ENCODE measurements around the gene MTOR.

The MTOR gene

DNA sequence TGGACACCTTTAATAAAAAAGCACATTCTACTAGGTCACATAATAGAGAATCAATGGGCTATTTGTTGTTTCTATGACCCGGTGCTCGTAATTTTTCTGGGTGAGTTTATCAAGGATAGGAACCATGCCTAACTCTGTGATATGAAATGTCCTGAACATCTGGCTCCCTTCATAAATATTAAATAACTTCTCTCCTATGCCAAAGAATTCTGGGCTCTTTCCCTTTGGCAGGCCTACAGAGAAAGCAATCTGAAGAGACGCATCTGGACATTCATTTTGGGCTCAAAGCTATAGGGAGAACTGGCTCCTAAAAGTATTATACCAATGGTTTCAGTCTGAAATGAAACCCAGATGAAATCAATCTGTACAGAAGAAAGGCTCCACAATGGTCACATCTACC is 112.0 kb downstream of the MTOR start:
- DNase-seq (ENCODE audit: low spot score): no peak

DNA sequence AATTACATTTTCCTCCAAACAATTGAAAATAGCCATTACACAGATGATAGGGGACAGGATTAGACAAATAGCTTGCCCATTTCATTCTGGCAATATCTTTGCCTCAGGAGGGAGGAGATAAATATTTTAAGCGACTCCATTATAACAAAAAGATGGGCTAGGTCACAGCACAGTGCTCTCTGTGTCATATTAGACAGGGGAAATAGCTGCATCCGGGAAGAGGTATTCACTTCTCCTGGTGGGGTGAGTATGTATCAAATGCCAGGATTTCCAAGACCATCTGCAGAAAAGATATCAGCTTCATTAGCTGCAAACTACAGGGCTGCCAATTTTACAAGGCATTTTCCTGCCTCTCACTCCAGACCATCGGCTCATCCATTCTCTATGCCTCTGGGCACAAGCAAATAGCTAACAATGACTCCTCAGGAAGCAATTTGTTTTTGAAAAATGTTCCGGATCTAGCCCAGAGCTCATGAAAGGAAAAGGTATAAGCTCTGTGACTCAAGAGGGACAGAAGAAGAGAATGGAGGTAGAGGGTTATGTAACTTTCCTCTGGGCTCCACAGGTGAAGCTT is 115.1 kb downstream of the MTOR start:
- no peak for DNase-seq (ENCODE audit: low spot score)

DNA sequence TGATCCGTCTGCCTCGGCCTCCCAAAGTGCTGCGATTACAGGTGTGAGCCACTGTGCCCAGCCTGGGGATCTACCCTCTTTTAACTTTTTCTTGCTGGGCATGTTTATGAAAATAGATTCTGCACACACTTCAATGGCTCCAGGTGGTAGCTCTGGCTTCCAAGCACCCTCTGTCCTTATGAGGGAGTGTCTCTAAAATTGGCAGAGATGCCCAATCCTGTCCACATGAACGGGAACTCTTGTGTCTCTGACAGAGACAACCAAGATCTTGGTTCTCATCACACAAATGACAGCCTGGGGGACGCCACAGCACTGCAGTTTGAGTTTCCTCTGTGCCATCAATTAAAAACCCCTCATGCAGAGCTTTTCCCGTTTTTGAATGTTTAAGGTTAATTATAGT is 116.6 kb downstream of the MTOR start:
- no peak for DNase-seq (ENCODE audit: low spot score)

DNA sequence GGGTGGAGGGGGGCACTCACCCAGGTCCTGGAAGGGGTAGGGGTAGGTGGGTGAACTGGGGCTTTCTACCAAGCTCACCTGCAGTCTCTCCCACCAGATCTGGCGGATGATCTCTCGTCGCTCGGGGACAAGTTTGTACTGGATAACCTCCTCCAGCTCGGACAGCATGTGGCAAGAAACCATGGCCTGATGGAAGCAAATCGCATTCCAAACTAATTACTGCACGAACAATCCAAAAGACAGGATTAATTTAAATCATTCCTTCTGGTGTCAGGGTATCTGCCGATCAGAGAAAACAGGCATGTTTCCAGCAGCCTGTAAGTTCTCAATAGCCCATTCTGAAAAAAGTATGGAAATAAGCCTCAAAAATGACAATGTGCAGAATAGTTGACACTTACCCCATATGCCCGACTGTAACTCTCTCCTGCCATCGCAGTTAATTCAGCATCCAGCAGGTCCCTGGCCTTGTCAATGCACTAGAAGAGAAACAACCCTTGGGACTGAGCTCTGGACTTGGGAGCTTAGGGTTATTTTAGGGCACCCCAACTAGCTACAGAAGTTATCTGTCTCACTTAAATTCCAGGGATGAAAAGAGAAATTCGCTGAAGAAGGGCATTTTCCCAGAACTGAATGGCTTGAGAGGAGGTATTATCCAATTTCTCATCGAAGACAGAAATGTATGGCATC is 117.6 kb downstream of the MTOR start:
- no peak for DNase-seq (ENCODE audit: low spot score)

DNA sequence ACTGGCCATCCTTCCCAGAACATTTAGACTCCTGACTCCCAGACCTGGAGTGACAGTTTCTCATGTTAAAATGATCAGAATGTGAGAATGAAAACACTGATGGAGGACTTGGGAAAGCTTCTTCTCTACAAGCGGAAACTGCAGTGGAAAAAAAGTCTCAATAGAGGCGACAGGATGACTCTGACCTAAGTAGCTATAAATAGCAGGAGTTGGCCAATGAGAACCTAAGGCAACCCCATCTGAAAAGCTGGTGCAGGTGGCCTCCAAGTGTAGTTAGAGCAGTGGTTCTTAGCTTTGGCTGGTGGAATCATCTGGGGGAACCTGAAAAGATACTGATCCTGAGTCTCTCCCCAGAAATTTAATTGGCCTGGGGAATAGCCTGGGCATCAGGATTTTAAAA is 118.4 kb downstream of the MTOR start:
- DNase-seq (ENCODE audit: low spot score): peak; percentile 13

DNA sequence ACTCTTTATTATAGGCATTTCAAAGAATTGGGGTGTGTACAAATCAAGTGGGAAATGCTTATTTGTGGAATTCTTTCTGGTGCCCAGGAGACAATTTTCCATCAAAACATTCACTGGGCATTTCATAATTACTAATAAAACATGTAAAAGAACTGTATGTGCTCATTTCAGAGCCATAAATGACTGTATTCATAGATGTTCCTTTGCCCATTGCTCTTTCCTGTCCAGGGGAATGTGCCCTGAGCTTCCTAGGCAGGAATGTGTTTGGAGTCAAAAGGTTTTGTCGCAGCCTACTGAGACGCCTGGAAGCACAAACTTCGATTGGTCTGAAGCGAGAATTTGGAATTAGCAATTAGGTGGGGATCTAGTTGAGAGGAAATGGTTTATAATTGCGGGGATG is 119.0 kb downstream of the MTOR start:
- DNase-seq (ENCODE audit: low spot score): no peak

DNA sequence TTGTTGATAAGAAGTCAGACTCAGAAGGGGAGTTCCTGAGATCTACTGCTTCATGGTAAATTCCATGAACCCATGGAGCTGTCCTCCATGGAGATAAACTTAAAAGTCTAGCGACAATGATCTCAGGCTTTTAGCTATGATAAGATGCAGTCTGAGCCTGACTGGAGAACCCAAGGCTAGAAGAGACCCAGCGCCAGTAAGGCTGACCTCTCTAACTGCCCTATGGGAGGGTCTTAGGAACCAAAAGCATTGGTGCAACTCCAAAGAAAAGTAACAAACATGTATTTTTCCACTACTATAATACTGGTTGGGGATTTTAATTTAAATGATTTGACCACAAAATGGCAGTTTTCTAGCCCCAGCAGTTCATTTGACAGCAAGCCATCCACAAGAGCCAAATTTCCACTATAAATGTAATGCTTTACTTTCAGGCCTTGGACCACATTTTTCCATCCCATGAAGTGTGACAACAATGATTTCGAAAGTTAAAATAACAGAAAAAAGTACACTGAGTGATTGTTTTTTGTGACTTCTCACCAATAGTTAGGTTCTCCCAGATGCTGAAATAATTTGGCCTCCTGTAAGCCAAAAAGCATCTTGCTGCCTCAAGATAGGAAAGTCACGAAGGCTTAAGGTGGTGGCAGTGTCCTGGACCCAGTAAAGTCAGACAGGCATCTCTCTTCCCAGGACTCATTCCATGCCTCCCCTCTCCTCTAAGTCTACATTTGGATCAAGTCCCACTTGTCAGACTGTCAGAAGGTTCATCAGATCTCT is 119.5 kb downstream of the MTOR start:
- no peak for DNase-seq (ENCODE audit: low spot score)

DNA sequence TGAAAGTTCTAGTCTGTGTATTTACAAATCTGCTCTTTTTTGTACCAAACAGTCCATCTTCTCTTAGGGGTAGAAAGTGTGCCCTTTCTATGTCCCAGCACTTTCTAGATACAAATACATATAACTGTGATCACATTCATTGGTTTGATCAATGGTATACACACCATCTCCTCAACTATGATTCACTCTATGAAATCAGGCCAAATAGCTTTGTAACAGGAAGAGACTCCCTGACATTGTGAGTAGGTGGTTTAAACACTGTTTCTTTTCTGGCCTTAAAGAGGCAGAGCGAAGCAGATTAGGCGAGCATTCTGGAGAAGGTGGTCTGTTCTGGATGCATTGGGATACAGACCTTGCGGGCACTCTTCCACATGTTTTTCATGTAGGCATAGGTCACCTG is 123.4 kb downstream of the MTOR start:
- no peak for DNase-seq (ENCODE audit: low spot score)

DNA sequence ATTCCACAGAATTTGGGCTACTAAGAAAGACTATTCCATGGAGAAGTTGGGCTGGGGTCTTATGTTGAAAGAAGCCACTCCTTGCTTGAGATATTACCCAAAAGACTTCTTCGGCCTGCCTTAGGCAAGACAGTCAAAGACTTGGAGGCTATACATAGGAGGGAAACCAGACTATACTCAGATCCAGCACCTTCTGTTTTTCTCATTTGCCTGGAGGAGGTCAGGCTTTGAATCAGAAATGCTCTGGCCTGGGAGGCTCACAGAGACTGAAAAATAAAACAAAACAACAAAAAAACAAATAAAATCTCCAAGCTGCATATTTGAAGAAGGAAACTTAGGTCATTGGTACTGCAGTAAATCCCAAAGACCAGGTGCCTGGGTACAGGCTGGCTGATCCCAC is 124.3 kb downstream of the MTOR start:
- DNase-seq (ENCODE audit: low spot score): no peak

DNA sequence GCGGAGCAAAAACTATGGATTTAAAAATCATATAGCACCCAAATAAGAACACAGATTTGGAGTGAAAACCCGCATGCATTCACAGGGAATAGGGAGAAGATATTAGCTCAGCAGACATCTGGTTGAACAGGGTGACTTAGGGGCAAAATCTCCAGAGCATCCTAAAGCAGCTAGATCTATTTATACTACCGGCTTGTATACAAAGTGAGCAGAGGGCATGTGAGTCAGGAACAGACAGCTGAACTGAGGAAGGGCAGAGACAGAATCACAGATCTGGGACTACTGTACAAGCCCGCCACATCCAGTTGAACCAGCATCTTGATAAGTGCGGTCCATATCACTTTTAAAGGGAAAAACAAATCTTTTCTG is 127.5 kb downstream of the MTOR start:
- no peak for DNase-seq (ENCODE audit: low spot score)

DNA sequence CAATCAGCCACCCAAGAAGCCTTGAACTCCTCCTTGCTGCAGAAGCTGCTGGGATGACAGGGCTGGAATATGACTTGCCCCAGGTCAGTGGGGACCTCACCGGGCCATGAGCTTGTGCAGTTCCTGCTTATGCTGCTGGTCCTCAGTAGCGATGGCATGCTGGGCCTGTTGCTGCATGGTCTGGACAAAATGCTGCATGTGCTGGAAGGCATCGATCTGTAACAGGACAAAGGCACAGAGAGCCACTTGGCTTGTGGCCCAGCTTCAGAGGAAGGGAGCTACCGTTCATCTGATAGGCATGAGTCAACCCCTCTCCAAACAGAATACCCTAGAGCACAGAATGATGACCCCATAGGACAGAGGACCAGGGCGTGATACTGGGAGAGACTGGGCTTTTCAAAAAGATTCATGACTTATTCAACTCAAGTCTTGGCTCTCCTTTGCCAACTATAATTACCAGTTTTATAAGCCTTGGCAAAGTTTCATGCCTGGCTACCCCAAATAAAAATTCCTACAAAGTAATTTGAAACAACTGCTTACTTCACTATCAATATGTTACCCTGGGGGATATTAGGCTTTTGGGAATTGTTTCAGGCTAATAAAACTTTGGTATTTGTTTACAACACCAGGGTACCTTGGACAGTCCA is 128.0 kb downstream of the MTOR start:
- DNase-seq (ENCODE audit: low spot score): no peak

DNA sequence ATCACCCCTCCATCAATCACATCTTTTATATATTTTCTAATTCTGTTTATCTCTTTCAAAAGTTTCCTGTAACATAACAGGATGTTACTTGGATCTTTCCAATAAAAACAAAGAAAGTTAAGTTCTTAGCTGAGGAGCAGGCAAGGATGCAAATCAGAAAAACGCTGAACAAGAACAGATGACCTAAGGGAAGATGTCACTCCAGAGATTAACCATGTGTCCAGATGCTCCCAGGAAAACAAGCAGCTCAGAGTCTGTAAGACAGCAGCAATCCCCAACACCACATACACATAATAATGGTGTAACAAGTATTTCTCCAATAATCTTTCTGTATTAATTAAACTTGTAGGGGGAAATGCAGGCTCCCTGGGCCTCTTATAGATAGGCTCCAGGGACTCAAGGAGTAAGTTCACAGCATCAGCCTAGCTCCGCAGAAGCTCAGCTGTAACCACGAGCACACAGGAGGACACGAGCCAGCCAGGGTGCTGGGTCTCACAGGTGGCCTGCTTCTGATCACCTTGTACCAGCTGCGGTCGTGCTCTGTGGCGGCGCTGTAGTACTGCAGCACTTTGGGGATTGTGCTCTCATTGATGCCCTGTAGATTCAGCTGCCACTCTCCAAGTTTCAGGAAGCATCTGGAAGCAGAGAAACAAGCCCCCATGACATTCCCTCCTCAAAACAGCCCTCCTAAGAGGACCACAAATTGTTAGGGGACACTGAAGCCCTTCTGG is 129.6 kb downstream of the MTOR start:
- DNase-seq (ENCODE audit: low spot score): no peak

DNA sequence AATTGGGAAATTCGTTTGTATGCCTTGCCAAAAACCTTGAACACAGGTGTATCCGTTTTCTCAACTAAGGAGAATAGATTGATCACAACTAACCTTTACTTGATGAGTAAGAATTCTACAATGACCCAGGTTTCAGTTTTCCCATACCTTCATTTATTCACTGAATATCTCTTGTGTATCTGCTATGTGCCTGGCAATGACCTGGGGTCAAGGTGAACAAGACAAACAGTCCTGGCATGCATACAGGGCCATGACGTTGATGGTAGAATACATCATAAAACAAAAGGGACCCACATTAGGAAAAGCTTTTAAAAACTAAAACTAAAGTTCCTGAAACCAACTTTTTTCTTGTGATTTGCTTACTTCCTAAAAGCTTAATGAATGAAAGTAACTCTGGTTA is 130.5 kb downstream of the MTOR start:
- DNase-seq (ENCODE audit: low spot score): no peak

DNA sequence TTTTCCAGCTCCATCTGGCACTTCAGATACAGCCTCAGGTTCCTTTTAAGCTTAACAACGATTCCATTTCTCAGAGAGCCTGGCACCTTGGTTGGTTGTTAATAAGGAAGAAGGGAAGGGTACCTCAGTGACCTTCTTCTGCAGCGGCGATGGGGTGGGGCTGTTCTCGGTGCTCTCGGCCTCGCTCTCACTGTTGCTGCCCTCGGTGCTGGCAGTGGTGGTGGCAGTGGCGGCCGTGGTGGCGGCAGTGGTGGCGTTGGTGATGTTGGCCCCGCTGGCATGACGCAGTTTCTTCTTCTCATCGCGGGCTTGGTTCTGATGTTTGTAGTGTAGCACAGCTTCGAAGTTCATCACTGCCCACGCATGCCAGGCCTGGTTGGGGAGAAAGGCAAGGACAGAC is 131.9 kb downstream of the MTOR start:
- DNase-seq (ENCODE audit: low spot score): no peak

DNA sequence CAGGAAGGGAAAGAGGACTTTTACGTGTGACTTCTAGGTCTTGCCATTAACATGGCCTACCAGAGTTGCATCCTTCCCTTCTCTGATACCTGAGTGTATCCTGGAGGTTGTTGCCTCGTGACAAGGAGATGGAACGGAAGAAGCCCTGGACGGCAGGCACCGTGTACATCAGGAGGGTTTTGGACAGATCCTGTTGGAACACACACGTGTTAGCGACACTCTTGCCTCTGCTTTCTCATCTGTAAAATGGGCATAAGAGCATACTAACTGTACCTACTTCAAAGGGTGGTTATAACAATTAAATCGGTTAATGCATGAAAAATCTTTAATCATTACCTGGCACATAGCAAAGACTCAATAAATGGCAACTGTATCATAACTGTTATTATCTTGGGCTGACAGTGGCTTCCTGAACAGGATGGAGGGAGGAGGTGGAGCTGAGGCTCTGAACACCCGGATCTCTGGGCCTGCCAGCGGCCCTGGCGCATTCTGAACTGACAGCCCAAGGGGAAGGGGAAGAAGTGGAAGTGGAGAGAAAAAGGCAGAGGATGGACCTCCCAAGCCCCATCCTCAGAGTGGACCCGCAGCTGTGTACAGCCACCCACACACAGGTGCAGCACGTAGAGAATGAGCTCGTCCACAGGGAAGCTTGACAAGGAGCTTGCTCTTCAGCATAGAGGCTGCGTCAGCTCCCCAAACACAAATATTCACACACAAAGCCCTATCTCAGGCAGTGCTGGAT is 132.5 kb downstream of the MTOR start:
- no peak for DNase-seq (ENCODE audit: low spot score)

DNA sequence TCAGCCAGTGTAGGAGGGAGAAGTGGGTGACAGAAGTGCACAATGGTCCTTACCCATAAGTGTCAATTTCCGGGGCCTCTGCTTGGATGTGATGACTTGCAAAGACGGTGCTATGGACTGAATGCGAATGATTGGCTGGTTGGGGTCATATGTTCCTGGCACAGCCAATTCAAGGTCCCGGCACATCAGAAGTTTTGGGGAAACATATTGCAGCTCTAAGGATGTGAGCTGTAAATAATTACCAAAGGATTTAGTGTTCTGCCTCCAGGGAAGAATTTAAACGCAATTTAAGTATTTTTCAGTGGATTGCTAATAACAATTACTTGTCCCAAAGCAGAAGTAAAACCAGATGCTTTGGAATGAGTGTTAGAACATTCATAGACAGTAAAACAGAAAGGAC is 135.8 kb downstream of the MTOR start:
- no peak for DNase-seq (ENCODE audit: low spot score)

DNA sequence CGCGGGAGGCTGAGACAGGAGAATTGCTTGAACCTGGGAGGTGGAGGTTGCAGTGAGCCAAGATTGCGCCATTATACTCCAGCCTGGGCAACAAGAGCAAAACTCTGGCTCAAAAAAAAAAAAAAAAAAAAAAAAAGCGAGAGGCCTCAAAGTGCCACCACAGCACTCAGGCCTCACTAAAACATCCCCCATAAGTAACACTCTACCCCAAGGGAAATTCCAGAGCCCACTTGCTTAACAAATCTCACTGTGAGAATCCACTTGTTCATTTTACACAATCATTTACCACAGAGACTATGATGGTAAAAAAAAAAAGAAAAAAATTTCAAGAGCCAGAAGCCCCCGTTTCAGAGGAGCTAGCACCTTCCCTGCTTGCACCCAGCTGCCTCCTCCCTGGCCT is 136.4 kb downstream of the MTOR start:
- no peak for DNase-seq (ENCODE audit: low spot score)

DNA sequence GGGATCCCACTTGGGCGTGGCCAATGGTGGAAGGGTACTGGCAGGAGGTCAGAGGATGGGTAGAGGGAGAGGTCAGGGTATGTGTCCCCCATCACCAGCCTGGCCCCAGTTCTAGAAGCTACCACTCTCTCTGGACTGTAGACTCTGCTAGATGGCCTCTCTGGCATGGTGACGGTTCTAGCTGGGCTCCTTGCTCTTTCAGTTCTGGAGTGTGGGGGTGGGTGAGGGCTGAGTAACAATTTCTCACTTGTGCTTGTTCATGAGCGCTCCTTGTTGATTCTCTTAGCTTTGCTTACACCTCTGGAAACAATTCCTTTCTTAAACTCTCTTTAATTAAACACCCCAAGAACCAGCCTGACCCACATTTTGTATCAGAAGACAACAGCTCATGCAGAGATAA is 137.4 kb downstream of the MTOR start:
- DNase-seq (ENCODE audit: low spot score): no peak

DNA sequence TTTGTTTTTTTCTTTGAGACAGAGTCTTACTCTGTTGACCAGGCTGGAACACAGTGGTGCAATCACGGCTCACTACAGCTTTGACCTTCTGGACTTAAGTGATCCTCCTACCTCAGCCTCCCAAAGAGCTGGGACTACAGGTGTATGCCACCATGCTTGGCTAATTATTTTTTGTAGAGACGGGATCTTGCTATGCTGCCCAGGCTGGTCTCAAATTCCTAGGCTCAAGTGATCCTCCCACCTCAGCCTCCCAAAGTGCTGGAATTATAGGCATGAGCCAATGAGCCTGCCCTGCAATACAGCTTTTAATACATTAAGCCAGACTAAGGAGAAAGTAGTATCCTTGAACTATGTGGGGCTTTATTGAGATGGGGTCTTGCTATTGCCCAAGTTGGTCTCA is 146.0 kb downstream of the MTOR start:
- DNase-seq (ENCODE audit: low spot score): no peak

DNA sequence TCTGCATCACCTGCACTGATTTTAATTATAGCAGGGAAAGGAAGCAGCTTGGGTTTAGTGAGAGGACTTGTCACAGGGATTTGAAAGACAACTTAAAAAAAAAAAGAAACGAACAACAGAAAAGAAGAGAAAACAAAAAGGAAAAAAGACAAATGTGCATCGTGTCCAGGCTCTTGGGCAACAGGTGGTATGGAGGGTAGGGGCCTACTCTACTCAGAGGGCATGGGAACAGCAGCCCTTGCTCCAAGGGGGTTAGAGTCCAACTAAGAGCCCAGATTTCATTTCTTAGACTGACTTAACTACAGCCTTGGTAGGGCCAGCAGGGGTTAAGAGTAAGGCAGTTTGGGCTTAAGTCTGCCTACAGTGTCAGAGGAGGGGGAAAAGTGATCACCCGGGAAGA is 147.4 kb downstream of the MTOR start:
- DNase-seq (ENCODE audit: low spot score): no peak

DNA sequence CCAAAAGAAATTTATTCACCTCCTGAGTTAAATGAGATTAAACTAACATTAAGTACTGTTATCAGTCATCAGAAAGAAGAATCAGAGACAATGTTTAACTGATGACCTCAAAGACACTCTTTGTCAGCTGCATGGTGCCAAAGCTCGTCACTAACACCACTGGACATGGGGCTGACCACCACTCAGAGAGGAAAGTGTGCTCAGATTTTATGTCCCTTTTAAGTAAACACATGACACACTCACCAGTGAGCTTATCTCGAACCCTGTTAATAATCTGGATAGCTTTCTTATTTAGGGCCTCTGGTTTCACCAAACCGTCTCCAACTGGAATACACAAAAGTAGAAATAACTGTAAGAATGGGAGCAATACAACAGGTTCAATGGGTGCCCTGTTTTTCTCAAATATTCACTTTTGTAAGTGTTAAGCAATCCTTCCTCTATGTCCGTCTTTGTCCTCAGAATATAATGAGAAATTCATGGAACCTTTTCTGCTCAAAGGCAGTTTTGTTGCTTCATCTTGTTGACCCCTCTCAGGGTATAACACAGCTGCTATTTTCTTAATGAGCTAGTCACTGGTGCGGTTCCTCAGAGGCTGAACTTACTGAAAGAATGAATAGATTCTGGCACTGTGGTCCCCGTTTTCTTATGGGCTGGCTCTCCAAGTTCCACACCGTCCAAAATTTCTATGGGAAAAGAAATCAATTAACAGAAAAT is 153.1 kb downstream of the MTOR start:
- DNase-seq (ENCODE audit: low spot score): no peak

Data from activated CD4-positive, alpha-beta T cell treated with anti-CD3 and anti-CD28 coated beads, Interleukin-2, Interleukin-4, amounts not matched to agents 100 ng/mL and 50 ng/mL, durations not matched to agents 16 hours and 8 hours (primary cell).